Natural killer cell (primary cell): ENCODE measurements around the gene VNN1. TPM values are rescaled to one million over a fixed set of nuclear protein-coding genes. Genes with fewer than 3 reads are reported as not detected.

ENCODE experiments used
- ATAC-seq, 3 donors: fragments of 150-1000 bp in 2 of 3; fragments of 200-7000 bp in 1 of 3; cut with Tn5 transposase; 1 replicate in 1 of 3; 2 replicates in 2 of 3; pipeline ENCODE4 v1.10.0; 2021; ENCODE audit warnings: mild to moderate bottlenecking in 2 of 3, moderate library complexity in 2 of 3
- DNase-seq, 2 donors: peaks; one replicate each; pipeline versions ENCODE4 v3.0.0 to v3.0.0-alpha.2; 2013 to 2021; ENCODE audit warnings: mixed read lengths in 1 of 2
- H3K27ac ChIP-seq: one replicate; pipeline ENCODE4 v1.5.1; 2013; ENCODE audit warnings: mild to moderate bottlenecking, low read length
- H3K27me3 ChIP-seq: one replicate; pipeline ENCODE4 v1.6.1; 2013; ENCODE audit warnings: low read length; ENCODE audit not compliant: control insufficient read depth, insufficient read depth
- H3K36me3 ChIP-seq: one replicate; pipeline ENCODE4 v1.6.1; 2013; ENCODE audit warnings: low read length; ENCODE audit not compliant: control insufficient read depth, insufficient read depth
- H3K4me1 ChIP-seq: one replicate; pipeline ENCODE4 v1.6.1; 2013; ENCODE audit warnings: low read length; ENCODE audit not compliant: control insufficient read depth, insufficient read depth
- H3K4me3 ChIP-seq: one replicate; pipeline ENCODE4 v1.5.1; 2013; ENCODE audit warnings: low read length
- H3K9me3 ChIP-seq: one replicate; pipeline ENCODE4 v1.6.1; 2013; ENCODE audit warnings: low read length; ENCODE audit not compliant: control insufficient read depth, insufficient read depth
- H3K27ac Mint-ChIP-seq, 2 donors: one replicate each; pipeline ENCODE4 v1.8.0; 2022; ENCODE audit warnings: mild to moderate bottlenecking in 2 of 2, mixed read lengths in 2 of 2, moderate library complexity in 1 of 2
- H3K27me3 Mint-ChIP-seq, 2 donors: one replicate each; pipeline ENCODE4 v1.8.0; 2022; ENCODE audit warnings: low read depth in 2 of 2, mixed read lengths in 2 of 2
- H3K36me3 Mint-ChIP-seq: one replicate; pipeline ENCODE4 v1.8.0; 2022; ENCODE audit warnings: mixed read lengths
- H3K4me1 Mint-ChIP-seq, 2 donors: one replicate each; pipeline ENCODE4 v1.8.0; 2022; ENCODE audit warnings: mixed read lengths in 2 of 2
- H3K4me3 Mint-ChIP-seq: one replicate; pipeline ENCODE4 v1.8.0; 2022; ENCODE audit warnings: mild to moderate bottlenecking, moderate library complexity, mixed read lengths
- H3K9me3 Mint-ChIP-seq, 2 donors: one replicate each; pipeline ENCODE4 v1.8.0; 2022; ENCODE audit warnings: mixed read lengths in 2 of 2
- WGBS: methylation state at CpG from one replicate; pipeline ENCODE4 v1.1.7; 2013; ENCODE audit warnings: missing lambda C conversion rate; ENCODE audit not compliant: insufficient coverage; 5-methylcytosine and 5-hydroxymethylcytosine counted together
- intact Hi-C: fragments of 100-400 bp; cut with micrococcal nuclease; formaldehyde crosslinking; loops from one replicate; pipeline ENCODE4 v1.14.2; 2022
- total RNA-seq, 4 donors: library from RNA; stranded (reverse); fragments of 120-200 nt in 1 of 4; gene quantifications; one replicate each; pipeline versions ENCODE4 v1.2.3 to v1.2.4, GENCODE V29; 2013 to 2022
- TF ChIP-seq, protein P1 (sequence below): fragments of 200-600 bp; IDR thresholded peaks from one replicate; pipeline ENCODE4 v1.8.0; 2022; ENCODE audit warnings: antibody characterized with exemption

The VNN1 gene
- total RNA-seq, 3 donors from 2014 or later (not counting 1 experiment from before 2014, with no cell fraction given) = 1.1 to 1.6 TPM; not detected in 1

DNA sequence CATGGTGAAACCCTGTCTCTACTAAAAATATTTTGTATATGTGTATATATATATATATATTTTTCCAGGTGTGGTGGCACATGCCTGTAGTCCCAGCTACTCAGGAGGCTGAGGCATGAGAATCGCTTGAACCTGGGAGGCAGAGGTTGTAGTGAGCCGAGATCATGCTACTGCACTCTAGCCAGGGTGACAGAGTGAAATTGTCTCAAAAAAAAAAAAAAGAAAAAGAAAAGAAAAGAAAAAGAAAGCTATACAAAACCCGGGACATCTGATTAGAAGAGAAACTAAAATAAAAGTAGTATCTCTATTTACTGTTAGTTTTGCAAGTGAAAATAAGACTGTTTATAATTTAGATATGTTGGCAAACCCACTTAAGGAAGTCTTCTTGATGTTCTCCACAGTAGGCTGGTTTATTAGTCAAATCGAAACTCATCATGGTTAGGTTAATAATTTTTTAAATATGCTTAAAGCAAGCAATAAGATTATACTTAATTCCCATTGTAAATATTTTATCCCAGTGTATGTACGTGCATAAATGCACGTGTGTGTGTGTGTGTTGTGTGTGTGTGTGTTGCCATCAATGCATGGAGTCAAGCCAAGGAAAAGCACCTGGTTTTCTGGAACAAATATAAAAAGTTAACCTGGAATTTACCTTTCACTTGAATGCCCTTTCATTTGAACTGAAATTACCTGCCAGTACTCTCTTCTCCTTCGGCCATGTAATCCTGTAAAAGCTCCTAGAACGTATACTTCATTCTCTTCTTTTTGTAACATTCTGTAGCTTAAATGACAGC lies 36.8 kb upstream of the VNN1 start:
- 78% methylated on average over 4 of the region's 8 CpGs for WGBS
- ATAC-seq (no peak), DNase-seq (no peak)
- intact Hi-C loops = no loop called here
- no peak overlapping the region for H3K27ac ChIP-seq
- H3K4me1 Mint-ChIP-seq = peaks cover 16 to 21% of the 10 kb centered on the region in 2 donors
- H3K9me3 Mint-ChIP-seq = no peaks in the 10 kb centered on the region
- H3K4me3 ChIP-seq = no peak overlapping the region
- H3K36me3 ChIP-seq = peaks cover 40% of the 10 kb centered on the region
- H3K9me3 ChIP-seq = no peaks in the 10 kb centered on the region
- no peak overlapping the region for H3K4me3 Mint-ChIP-seq
- peaks cover 3% of the 10 kb centered on the region for H3K4me1 ChIP-seq
- no peaks in the 10 kb centered on the region for H3K27me3 Mint-ChIP-seq
- no peaks in the 10 kb centered on the region for H3K36me3 Mint-ChIP-seq
- TF ChIP-seq, protein P1, sequence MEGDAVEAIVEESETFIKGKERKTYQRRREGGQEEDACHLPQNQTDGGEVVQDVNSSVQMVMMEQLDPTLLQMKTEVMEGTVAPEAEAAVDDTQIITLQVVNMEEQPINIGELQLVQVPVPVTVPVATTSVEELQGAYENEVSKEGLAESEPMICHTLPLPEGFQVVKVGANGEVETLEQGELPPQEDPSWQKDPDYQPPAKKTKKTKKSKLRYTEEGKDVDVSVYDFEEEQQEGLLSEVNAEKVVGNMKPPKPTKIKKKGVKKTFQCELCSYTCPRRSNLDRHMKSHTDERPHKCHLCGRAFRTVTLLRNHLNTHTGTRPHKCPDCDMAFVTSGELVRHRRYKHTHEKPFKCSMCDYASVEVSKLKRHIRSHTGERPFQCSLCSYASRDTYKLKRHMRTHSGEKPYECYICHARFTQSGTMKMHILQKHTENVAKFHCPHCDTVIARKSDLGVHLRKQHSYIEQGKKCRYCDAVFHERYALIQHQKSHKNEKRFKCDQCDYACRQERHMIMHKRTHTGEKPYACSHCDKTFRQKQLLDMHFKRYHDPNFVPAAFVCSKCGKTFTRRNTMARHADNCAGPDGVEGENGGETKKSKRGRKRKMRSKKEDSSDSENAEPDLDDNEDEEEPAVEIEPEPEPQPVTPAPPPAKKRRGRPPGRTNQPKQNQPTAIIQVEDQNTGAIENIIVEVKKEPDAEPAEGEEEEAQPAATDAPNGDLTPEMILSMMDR = no peak
- peak overlapping the region in 1 of 2 donors; percentile 29 for H3K27ac Mint-ChIP-seq
- no peaks in the 10 kb centered on the region for H3K27me3 ChIP-seq

DNA sequence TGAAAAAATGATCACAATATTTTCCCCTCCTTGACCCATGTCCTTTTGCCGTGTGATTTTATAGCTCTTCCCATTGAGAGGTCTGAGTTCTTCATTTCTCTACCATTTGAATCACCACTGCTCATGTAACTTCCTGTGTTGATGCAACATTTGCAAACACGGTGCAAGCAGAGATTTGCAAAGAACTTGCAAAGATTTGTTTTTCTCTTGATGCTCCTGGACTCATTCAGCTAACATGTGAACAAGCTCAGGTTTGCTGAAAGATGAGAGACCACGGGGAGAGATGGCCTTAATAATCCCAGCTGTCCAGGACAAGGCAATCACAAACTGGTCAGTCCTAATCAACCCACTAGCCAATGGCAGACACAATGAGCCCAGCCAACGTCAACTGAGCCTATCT lies 35.3 kb upstream of the VNN1 start:
- Mint-ChIP-seq H3K9me3 (no peaks in the 10 kb centered on the region), H3K4me1 (peaks cover 26 to 32% of the 10 kb centered on the region in 2 donors), H3K27ac (no peak overlapping the region), H3K36me3 (peaks cover 6% of the 10 kb centered on the region), H3K27me3 (no peaks in the 10 kb centered on the region), H3K4me3 (no peak overlapping the region)
- TF ChIP-seq, protein P1 = no peak
- H3K9me3 ChIP-seq = no peaks in the 10 kb centered on the region
- 48% methylated on average over 3 of the region's 4 CpGs for WGBS
- H3K36me3 ChIP-seq = peaks cover 47% of the 10 kb centered on the region
- H3K27me3 ChIP-seq = no peaks in the 10 kb centered on the region
- peaks cover 3% of the 10 kb centered on the region for H3K4me1 ChIP-seq
- no peak overlapping the region for H3K4me3 ChIP-seq
- H3K27ac ChIP-seq = no peak overlapping the region
- no peak for ATAC-seq
- intact Hi-C loops = no loop called here
- no peak for DNase-seq

DNA sequence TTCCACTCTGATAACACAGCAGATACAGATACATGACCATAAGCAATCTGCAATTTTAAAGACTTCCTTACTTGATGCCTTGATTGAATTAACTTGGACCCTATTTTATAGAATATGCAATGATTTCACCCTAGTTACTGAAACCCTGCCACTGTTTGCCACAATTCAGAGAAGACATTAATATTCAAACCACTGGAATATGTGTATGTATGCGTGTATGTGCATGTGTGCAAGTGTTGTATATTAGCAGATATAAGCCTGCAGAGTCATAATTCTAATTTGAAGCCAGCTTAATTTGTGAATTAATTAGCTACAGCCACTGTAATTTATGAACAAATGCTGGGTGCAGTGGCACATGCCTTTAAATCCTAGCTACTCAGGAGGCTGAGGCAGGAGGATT lies 34.6 kb upstream of the VNN1 start:
- DNase-seq (no peak), ATAC-seq (no peak)
- Histone ChIP-seq H3K36me3 (peaks cover 50% of the 10 kb centered on the region), H3K9me3 (no peaks in the 10 kb centered on the region), H3K27ac (no peak overlapping the region), H3K4me1 (peaks cover 3% of the 10 kb centered on the region), H3K27me3 (no peaks in the 10 kb centered on the region), H3K4me3 (no peak overlapping the region)
- H3K4me3 Mint-ChIP-seq = no peak overlapping the region
- WGBS = 100% methylated on average over 1 of the region's 1 CpG
- H3K36me3 Mint-ChIP-seq = peaks cover 6% of the 10 kb centered on the region
- H3K9me3 Mint-ChIP-seq = no peaks in the 10 kb centered on the region
- TF ChIP-seq, protein P1 = no peak
- intact Hi-C loops = no loop called here
- peaks cover 26 to 32% of the 10 kb centered on the region in 2 donors for H3K4me1 Mint-ChIP-seq
- no peaks in the 10 kb centered on the region for H3K27me3 Mint-ChIP-seq
- no peak overlapping the region for H3K27ac Mint-ChIP-seq
